ENCODE measurements around the gene MTFMT.
"Not testable (repeated sequence)": the region's sequence is repeated elsewhere in the genome, so short reads cannot be mapped to it uniquely, and the experiment has no call there.

Gene MTFMT

GRCh38 chr15:65028921-65029735, at the start of gene MTFMT:
Gene MTFMT, minus strand, starts transcription at chr15:65029639. Its CDS starts 26 bp downstream, at chr15:65029613.
- peak; percentile 97 for DNase-seq

- peak; percentile 60 for DNase-seq
These were observed 48.5 kb upstream of the MTFMT start for GRCh38 chr15:65077981-65078352.

- DNase-seq = no peak
These were observed 48.0 kb upstream of the MTFMT start for GRCh38 chr15:65077291-65077980.

- no peak for DNase-seq
These were observed 47.2 kb upstream of the MTFMT start, which contains the start of gene KBTBD13 for GRCh38 chr15:65076486-65077290. Gene KBTBD13, plus strand, starts transcription at chr15:65076746. Its CDS starts 70 bp downstream, at chr15:65076816.

GRCh38 chr15:65075607-65076395, 46.4 kb upstream of the MTFMT start:
- not testable (repeated sequence) for DNase-seq

GRCh38 chr15:65074946-65075345, 45.5 kb upstream of the MTFMT start:
- not testable (repeated sequence) for DNase-seq

- DNase-seq = no peak
These were observed 43.2 kb upstream of the MTFMT start for GRCh38 chr15:65072617-65073016.

GRCh38 chr15:65072027-65072426, 42.6 kb upstream of the MTFMT start:
- no peak for DNase-seq

- DNase-seq = no peak
These were observed 42.0 kb upstream of the MTFMT start for GRCh38 chr15:65071381-65071811.

- no peak for DNase-seq
These were observed 40.5 kb upstream of the MTFMT start for GRCh38 chr15:65069779-65070546.

GRCh38 chr15:65069179-65069578, 39.7 kb upstream of the MTFMT start:
- no peak for DNase-seq

GRCh38 chr15:65068403-65068788, 39.0 kb upstream of the MTFMT start:
- no peak for DNase-seq

- no peak for DNase-seq
These were observed 38.4 kb upstream of the MTFMT start, which contains the start of gene RASL12 for GRCh38 chr15:65067645-65068402. Gene RASL12, minus strand, starts transcription at chr15:65067991. Its CDS starts 156 bp downstream, at chr15:65067835.

- no peak for DNase-seq
These were observed 37.8 kb upstream of the MTFMT start for GRCh38 chr15:65067317-65067644.

GRCh38 chr15:65066635-65067316, 37.3 kb upstream of the MTFMT start:
- no peak for DNase-seq

GRCh38 chr15:65066001-65066634, 36.7 kb upstream of the MTFMT start:
- DNase-seq = no peak

GRCh38 chr15:65062726-65063125, 33.3 kb upstream of the MTFMT start:
- DNase-seq = no peak

- no peak for DNase-seq
These were observed 32.6 kb upstream of the MTFMT start for GRCh38 chr15:65062061-65062460.

GRCh38 chr15:65060641-65061397, 31.4 kb upstream of the MTFMT start:
- DNase-seq = no peak
